SU-DHL-6 (cell line): ENCODE measurements around the gene RFFL.

Experiments used
- H2AFZ ChIP-seq: fragments of 200-600 bp; sonication (generic); 2 replicates; pipeline ENCODE4 v1.6.1; 2014; ENCODE audit warnings: low read depth, mild to moderate bottlenecking, moderate library complexity, mixed read lengths, antibody characterized with exemption, low read length; ENCODE audit not compliant: severe bottlenecking
- H3F3A ChIP-seq: fragments of 200-600 bp; shearing (Covaris generic); 2 replicates; pipeline ENCODE4 v1.6.0; 2016; ENCODE audit warnings: antibody characterized with exemption, mild to moderate bottlenecking; ENCODE audit not compliant: insufficient read depth
- H3K27ac ChIP-seq: fragments of 200-600 bp; sonication (generic); 2 replicates; pipeline ENCODE4 v1.5.1; 2016; ENCODE audit warnings: low read depth, mild to moderate bottlenecking, low read length, moderate library complexity, mixed read lengths
- H3K27me3 ChIP-seq: fragments of 200-600 bp; sonication (generic), shearing (Covaris generic); 2 replicates; pipeline ENCODE4 v1.6.0; 2014; ENCODE audit warnings: mild to moderate bottlenecking, low read length
- H3K36me3 ChIP-seq: fragments of 200-600 bp; sonication (generic); 2 replicates; pipeline ENCODE4 v1.6.1; 2014; ENCODE audit warnings: mild to moderate bottlenecking, low read length, mixed read lengths
- H3K4me2 ChIP-seq: fragments of 300-600, 200-600 bp; shearing (Covaris generic), sonication (generic); 2 replicates; pipeline ENCODE4 v1.6.0; 2014; ENCODE audit warnings: low read length, low read depth, mild to moderate bottlenecking; ENCODE audit not compliant: poor library complexity, severe bottlenecking
- H3K4me3 ChIP-seq: fragments of 200-600 bp; sonication (generic); 2 replicates; pipeline ENCODE4 v1.5.1; 2014; ENCODE audit warnings: antibody characterized with exemption, low read length, mild to moderate bottlenecking, mixed read lengths; ENCODE audit not compliant: insufficient read depth, poor library complexity, severe bottlenecking
- H3K79me2 ChIP-seq: fragments of 200-600 bp; sonication (generic); 2 replicates; pipeline ENCODE4 v1.6.1; 2014; ENCODE audit warnings: mild to moderate bottlenecking, low read length, moderate library complexity; ENCODE audit not compliant: insufficient read depth
- H3K9ac ChIP-seq: fragments of 200-600 bp; sonication (generic); 2 replicates; pipeline ENCODE4 v1.7.0; 2014; ENCODE audit warnings: mild to moderate bottlenecking, low read length
- H3K9me2 ChIP-seq: fragments of 200-600 bp; sonication (generic); replicated peaks from 2 replicates; pipeline ENCODE4 v1.6.1; 2014; ENCODE audit warnings: low read length; ENCODE audit not compliant: insufficient read depth
- H3K9me3 ChIP-seq: fragments of 200-600 bp; sonication (generic); 2 replicates; pipeline ENCODE4 v1.6.1; 2014; ENCODE audit warnings: low read length, mixed read lengths; ENCODE audit not compliant: insufficient read depth
- H4K20me1 ChIP-seq: fragments of 200-600 bp; sonication (generic); 2 replicates; pipeline ENCODE4 v1.6.1; 2014; ENCODE audit warnings: low read depth, mild to moderate bottlenecking, antibody characterized with exemption, low read length, moderate library complexity, mixed read lengths
- CTCF ChIP-seq: fragments of 200-600 bp; sonication (generic); IDR thresholded peaks from one replicate; pipeline ENCODE4 v1.5.1; 2017; ENCODE audit warnings: antibody characterized with exemption, mild to moderate bottlenecking, low read length, moderate library complexity; ENCODE audit not compliant: insufficient read depth, poor library complexity, severe bottlenecking
- EZH2phosphoT487 ChIP-seq: fragments of 200-600 bp; sonication (generic), shearing (Covaris generic); conservative IDR thresholded peaks from 2 replicates; pipeline ENCODE4 v1.6.1; 2018; ENCODE audit warnings: mild to moderate bottlenecking, antibody characterized with exemption, low read length, moderate library complexity, mixed read lengths

The RFFL gene

GRCh38 chr17:35006345-35006744 is 57.2 kb downstream of the RFFL start:
- H2AFZ ChIP-seq: no peak overlapping the region
- H3K79me2 ChIP-seq: no peaks in the 10 kb centered on the region
- no peaks in the 10 kb centered on the region for H3K9me3 ChIP-seq
- no peaks in the 10 kb centered on the region for H4K20me1 ChIP-seq
- H3K9ac ChIP-seq: no peak overlapping the region
- H3K4me2 ChIP-seq: no peak overlapping the region
- H3K27ac ChIP-seq: no peak overlapping the region
- no peaks in the 10 kb centered on the region for H3K36me3 ChIP-seq
- H3K27me3 ChIP-seq: no peaks in the 10 kb centered on the region
- TF ChIP-seq EZH2phosphoT487 (no peak), CTCF (no peak)
- H3F3A ChIP-seq: no peaks in the 10 kb centered on the region
- H3K9me2 ChIP-seq: no peaks in the 10 kb centered on the region
- H3K4me3 ChIP-seq: no peak overlapping the region

GRCh38 chr17:35003778-35004177 is 59.7 kb downstream of the RFFL start:
- no peaks in the 10 kb centered on the region for H3K9me2 ChIP-seq

GRCh38 chr17:35002876-35003551 is 60.5 kb downstream of the RFFL start:
- H3K27ac ChIP-seq: no peak overlapping the region
- no peaks in the 10 kb centered on the region for H3K79me2 ChIP-seq
- H3K9me3 ChIP-seq: no peaks in the 10 kb centered on the region
- no peaks in the 10 kb centered on the region for H4K20me1 ChIP-seq
- H3F3A ChIP-seq: no peaks in the 10 kb centered on the region
- H3K9me2 ChIP-seq: no peaks in the 10 kb centered on the region
- TF ChIP-seq EZH2phosphoT487: no peak
- no peak for TF ChIP-seq CTCF
- no peak overlapping the region for H3K4me3 ChIP-seq
- H3K27me3 ChIP-seq: no peaks in the 10 kb centered on the region
- no peak overlapping the region for H3K4me2 ChIP-seq
- no peak overlapping the region for H3K9ac ChIP-seq
- no peaks in the 10 kb centered on the region for H3K36me3 ChIP-seq
- no peak overlapping the region for H2AFZ ChIP-seq

More at GRCh38 chr17:35003778-35004177, 59.7 kb downstream of the RFFL start:
- Histone ChIP-seq H3K9me3 (no peaks in the 10 kb centered on the region), H4K20me1 (no peaks in the 10 kb centered on the region), H3K9ac (no peak overlapping the region), H3F3A (no peaks in the 10 kb centered on the region), H2AFZ (no peak overlapping the region), H3K27ac (no peak overlapping the region), H3K36me3 (no peaks in the 10 kb centered on the region), H3K27me3 (no peaks in the 10 kb centered on the region), H3K4me3 (no peak overlapping the region), H3K4me2 (no peak overlapping the region), H3K79me2 (no peaks in the 10 kb centered on the region)
- no peak for TF ChIP-seq CTCF
- no peak for TF ChIP-seq EZH2phosphoT487
